ENCODE results near the gene WDFY2.

- TF ChIP-seq, protein P1, sequence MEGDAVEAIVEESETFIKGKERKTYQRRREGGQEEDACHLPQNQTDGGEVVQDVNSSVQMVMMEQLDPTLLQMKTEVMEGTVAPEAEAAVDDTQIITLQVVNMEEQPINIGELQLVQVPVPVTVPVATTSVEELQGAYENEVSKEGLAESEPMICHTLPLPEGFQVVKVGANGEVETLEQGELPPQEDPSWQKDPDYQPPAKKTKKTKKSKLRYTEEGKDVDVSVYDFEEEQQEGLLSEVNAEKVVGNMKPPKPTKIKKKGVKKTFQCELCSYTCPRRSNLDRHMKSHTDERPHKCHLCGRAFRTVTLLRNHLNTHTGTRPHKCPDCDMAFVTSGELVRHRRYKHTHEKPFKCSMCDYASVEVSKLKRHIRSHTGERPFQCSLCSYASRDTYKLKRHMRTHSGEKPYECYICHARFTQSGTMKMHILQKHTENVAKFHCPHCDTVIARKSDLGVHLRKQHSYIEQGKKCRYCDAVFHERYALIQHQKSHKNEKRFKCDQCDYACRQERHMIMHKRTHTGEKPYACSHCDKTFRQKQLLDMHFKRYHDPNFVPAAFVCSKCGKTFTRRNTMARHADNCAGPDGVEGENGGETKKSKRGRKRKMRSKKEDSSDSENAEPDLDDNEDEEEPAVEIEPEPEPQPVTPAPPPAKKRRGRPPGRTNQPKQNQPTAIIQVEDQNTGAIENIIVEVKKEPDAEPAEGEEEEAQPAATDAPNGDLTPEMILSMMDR (CRISPR knock-in tag; IDR thresholded peaks at IDR 0.05) = no peak
- TF ChIP-seq, protein P2, sequence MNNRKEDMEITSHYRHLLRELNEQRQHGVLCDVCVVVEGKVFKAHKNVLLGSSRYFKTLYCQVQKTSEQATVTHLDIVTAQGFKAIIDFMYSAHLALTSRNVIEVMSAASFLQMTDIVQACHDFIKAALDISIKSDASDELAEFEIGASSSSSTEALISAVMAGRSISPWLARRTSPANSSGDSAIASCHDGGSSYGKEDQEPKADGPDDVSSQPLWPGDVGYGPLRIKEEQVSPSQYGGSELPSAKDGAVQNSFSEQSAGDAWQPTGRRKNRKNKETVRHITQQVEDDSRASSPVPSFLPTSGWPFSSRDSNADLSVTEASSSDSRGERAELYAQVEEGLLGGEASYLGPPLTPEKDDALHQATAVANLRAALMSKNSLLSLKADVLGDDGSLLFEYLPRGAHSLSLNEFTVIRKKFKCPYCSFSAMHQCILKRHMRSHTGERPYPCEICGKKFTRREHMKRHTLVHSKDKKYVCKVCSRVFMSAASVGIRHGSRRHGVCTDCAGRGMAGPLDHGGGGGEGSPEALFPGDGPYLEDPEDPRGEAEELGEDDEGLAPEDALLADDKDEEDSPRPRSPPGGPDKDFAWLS (CRISPR knock-in tag; IDR thresholded peaks at IDR 0.05; ENCODE audit: borderline replicate concordance) = no peak
- no peak for TF ChIP-seq ZNF577 (CRISPR knock-in tag; IDR thresholded peaks at IDR 0.05; ENCODE audit: borderline replicate concordance, low read depth)
- no peak for TF ChIP-seq TP53 (CRISPR knock-in tag; conservative IDR thresholded peaks at IDR 0.05)
- no peak for TF ChIP-seq EZH2 (conservative IDR thresholded peaks at IDR 0.05; ENCODE audit: low read depth, low read length)
- no peak for TF ChIP-seq ZNF629 (CRISPR knock-in tag; conservative IDR thresholded peaks at IDR 0.05)
- TF ChIP-seq AFF4 (CRISPR knock-in tag; IDR thresholded peaks at IDR 0.05) = no peak
- no peak for TF ChIP-seq KDM5B (CRISPR knock-in tag; IDR thresholded peaks at IDR 0.05; ENCODE audit: borderline replicate concordance)
- TF ChIP-seq MNT (IDR thresholded peaks at IDR 0.05) = no peak
- no peak for TF ChIP-seq SOX6 (IDR thresholded peaks at IDR 0.05)
- TF ChIP-seq SOX6 (CRISPR knock-in tag; IDR thresholded peaks at IDR 0.05) = no peak
- TF ChIP-seq EP300 (IDR thresholded peaks at IDR 0.05; ENCODE audit: low read depth in 2 of 2, low read length in 2 of 2) = no peak
- no peak for TF ChIP-seq EP300 (CRISPR knock-in tag; IDR thresholded peaks at IDR 0.05; ENCODE audit: borderline replicate concordance)
- TF ChIP-seq, protein P3, sequence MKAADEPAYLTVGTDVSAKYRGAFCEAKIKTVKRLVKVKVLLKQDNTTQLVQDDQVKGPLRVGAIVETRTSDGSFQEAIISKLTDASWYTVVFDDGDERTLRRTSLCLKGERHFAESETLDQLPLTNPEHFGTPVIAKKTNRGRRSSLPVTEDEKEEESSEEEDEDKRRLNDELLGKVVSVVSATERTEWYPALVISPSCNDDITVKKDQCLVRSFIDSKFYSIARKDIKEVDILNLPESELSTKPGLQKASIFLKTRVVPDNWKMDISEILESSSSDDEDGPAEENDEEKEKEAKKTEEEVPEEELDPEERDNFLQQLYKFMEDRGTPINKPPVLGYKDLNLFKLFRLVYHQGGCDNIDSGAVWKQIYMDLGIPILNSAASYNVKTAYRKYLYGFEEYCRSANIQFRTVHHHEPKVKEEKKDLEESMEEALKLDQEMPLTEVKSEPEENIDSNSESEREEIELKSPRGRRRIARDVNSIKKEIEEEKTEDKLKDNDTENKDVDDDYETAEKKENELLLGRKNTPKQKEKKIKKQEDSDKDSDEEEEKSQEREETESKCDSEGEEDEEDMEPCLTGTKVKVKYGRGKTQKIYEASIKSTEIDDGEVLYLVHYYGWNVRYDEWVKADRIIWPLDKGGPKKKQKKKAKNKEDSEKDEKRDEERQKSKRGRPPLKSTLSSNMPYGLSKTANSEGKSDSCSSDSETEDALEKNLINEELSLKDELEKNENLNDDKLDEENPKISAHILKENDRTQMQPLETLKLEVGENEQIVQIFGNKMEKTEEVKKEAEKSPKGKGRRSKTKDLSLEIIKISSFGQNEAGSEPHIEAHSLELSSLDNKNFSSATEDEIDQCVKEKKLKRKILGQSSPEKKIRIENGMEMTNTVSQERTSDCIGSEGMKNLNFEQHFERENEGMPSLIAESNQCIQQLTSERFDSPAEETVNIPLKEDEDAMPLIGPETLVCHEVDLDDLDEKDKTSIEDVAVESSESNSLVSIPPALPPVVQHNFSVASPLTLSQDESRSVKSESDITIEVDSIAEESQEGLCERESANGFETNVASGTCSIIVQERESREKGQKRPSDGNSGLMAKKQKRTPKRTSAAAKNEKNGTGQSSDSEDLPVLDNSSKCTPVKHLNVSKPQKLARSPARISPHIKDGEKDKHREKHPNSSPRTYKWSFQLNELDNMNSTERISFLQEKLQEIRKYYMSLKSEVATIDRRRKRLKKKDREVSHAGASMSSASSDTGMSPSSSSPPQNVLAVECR (CRISPR knock-in tag; IDR thresholded peaks at IDR 0.05; ENCODE audit: borderline replicate concordance) = no peak
- no peak for TF ChIP-seq HDAC2 (CRISPR knock-in tag; IDR thresholded peaks at IDR 0.05)
Measured at GRCh38 chr13:51761643-51762350, 177.5 kb downstream of the WDFY2 start.

Data from HepG2 (cell line).